ENCODE data around the gene GMPS. TPM values are rescaled to one million over a fixed set of nuclear protein-coding genes. Genes with fewer than 3 reads are reported as not detected.

Gene GMPS
- total and polyA plus RNA-seq, 2 of the 13 experiments (the other 11 are each of a cell fraction or from before 2014, with no cell fraction given), result 29.6 to 85.5 TPM

- TF ChIP-seq ZNF446 (CRISPR knock-in tag; IDR thresholded peaks at IDR 0.05), result no peak
- TF ChIP-seq ATF6 (CRISPR knock-in tag; conservative IDR thresholded peaks at IDR 0.05), result no peak
- TF ChIP-seq MED8 (CRISPR knock-in tag; IDR thresholded peaks at IDR 0.05; ENCODE audit: insufficient replicate concordance), result no peak
- no peak for TF ChIP-seq PAF1 (CRISPR knock-in tag; IDR thresholded peaks at IDR 0.05)
- no peak for TF ChIP-seq ONECUT2 (CRISPR knock-in tag; IDR thresholded peaks at IDR 0.05)
Observed at GRCh38 chr3:155957412-155957880, 87.0 kb downstream of the GMPS start (continued).

- no TSS peak for BruUV-seq (replicated peaks)
- intact Hi-C loops (cut with micrococcal nuclease; ENCODE audit: unreplicated experiment), result no loop called here
- ChIA-PET POLR2A (no interaction called here), CTCF (ENCODE audit: low intra/inter-chr PET ratio, low total read pairs) (no interaction called here)
- no peak for ATAC-seq
- H3K9me3 ChIP-seq (ENCODE audit: low read length), result no peaks in the 10 kb centered on the region
- no peaks in the 10 kb centered on the region for H4K20me1 ChIP-seq (ENCODE audit: insufficient read depth, low read length)
- in situ Hi-C loops (cut with HindIII; ENCODE audit: extremely low pct_ligation_motif_present, low pct_unique_long_range_greater_than_20kb), result loop anchor here (25.0 kb wide), 1 partner anchor 596 kb away; no protein-coding TSS in a partner anchor
- no peak overlapping the region for H3K4me2 ChIP-seq (ENCODE audit: low read depth, low read length)
- H3K27ac ChIP-seq (ENCODE audit: extremely low read length, insufficient read depth, low read length), result no peak overlapping the region
- no peak overlapping the region for H3K9ac ChIP-seq (ENCODE audit: insufficient read depth, low read depth, low read length)
- no peaks in the 10 kb centered on the region for H3K4me1 ChIP-seq (ENCODE audit: insufficient read depth, low read length)
- DNase-seq (ENCODE audit: low spot score), result no peak
- no peak overlapping the region for H2AFZ ChIP-seq (ENCODE audit: low read length)
- no peaks in the 10 kb centered on the region for H3K36me3 ChIP-seq (replicated peaks in 1 of 2; ENCODE audit: control insufficient read depth in 1 of 2, insufficient read depth in 2 of 2, low read length in 2 of 2)
- no peaks in the 10 kb centered on the region for H3K79me2 ChIP-seq (ENCODE audit: insufficient read depth, low read length)
- FAIRE-seq, result no peak
- TF ChIP-seq KDM6A (CRISPR knock-in tag; IDR thresholded peaks at IDR 0.05; ENCODE audit: low read depth) (no peak), MEIS2 (CRISPR knock-in tag; IDR thresholded peaks at IDR 0.05) (no peak)
- H3K27me3 ChIP-seq (ENCODE audit: control insufficient read depth in 1 of 2, insufficient read depth in 2 of 2, low read length in 2 of 2), result no peaks in the 10 kb centered on the region
- H3K4me3 ChIP-seq (replicated peaks in 1 of 3; ENCODE audit: insufficient read depth in 1 of 3, low read depth in 2 of 3, low read length in 3 of 3), result no peak overlapping the region
- WGBS (ENCODE audit: low lambda C conversion rate), result 83% methylated on average over 3 of the region's 3 CpGs
Observed at GRCh38 chr3:155958676-155959075, 88.2 kb downstream of the GMPS start.
